Activated CD8-positive, alpha-beta memory T cell treated with anti-CD3 and anti-CD28 coated beads for 1 hour (primary cell): ENCODE measurements around the gene ZBTB1.
"Not testable (repeated sequence)": the region's sequence is repeated elsewhere in the genome, so short reads cannot be mapped to it uniquely, and the experiment has no call there.

Experiments used
- DNase-seq, 2 donors: peaks; one replicate each; pipeline ENCODE4 v3.0.0-alpha.2; 2020; ENCODE audit warnings: low read depth in 1 of 2; ENCODE audit errors: extremely low read depth in 1 of 2

ZBTB1 gene

GRCh38 chr14:64522591-64523355, 18.2 kb downstream of the ZBTB1 start:
- no peak for DNase-seq

- no peak for DNase-seq
These were observed 20.8 kb downstream of the ZBTB1 start for GRCh38 chr14:64525354-64525753.

- no peak for DNase-seq
These were observed 27.0 kb downstream of the ZBTB1 start for GRCh38 chr14:64531567-64531966.

GRCh38 chr14:64536488-64537245, 32.1 kb downstream of the ZBTB1 start:
- DNase-seq, result no peak

- peak; percentile 85 to 89 for DNase-seq
These were observed 35.9 kb downstream of the ZBTB1 start, which contains the start of gene HSPA2 for GRCh38 chr14:64540208-64541202. TSS of gene HSPA2 (plus strand) at chr14:64540741. CDS start at chr14:64540850, 109 bp downstream.

- DNase-seq, result no peak
These were observed 36.8 kb downstream of the ZBTB1 start for GRCh38 chr14:64541261-64541971.

GRCh38 chr14:64541972-64542835, 37.6 kb downstream of the ZBTB1 start:
- DNase-seq, result no peak

- DNase-seq, result no peak
These were observed 38.2 kb downstream of the ZBTB1 start for GRCh38 chr14:64542836-64543201.

- DNase-seq, result no peak
These were observed 40.2 kb downstream of the ZBTB1 start for GRCh38 chr14:64544607-64545312.

GRCh38 chr14:64549016-64549415, 44.4 kb downstream of the ZBTB1 start:
- no peak for DNase-seq

GRCh38 chr14:64549791-64550620, 45.4 kb downstream of the ZBTB1 start, which contains the start of gene PPP1R36:
TSS of gene PPP1R36 (plus strand) at chr14:64549961. CDS start at chr14:64549998, 37 bp downstream.
- DNase-seq, result no peak

GRCh38 chr14:64550621-64551333, 46.2 kb downstream of the ZBTB1 start:
- DNase-seq, result no peak

GRCh38 chr14:64554556-64554955, 50.0 kb downstream of the ZBTB1 start:
- DNase-seq, result no peak

GRCh38 chr14:64556526-64556925, 52.0 kb downstream of the ZBTB1 start:
- DNase-seq, result no peak

- DNase-seq, result not testable (repeated sequence)
These were observed 53.6 kb downstream of the ZBTB1 start for GRCh38 chr14:64558216-64558615.

GRCh38 chr14:64561631-64562030, 57.1 kb downstream of the ZBTB1 start:
- DNase-seq, result no peak

GRCh38 chr14:64562436-64562835, 57.9 kb downstream of the ZBTB1 start:
- no peak for DNase-seq
